ENCODE measurements around the gene HSPA1L.
"Not testable (repeated sequence)": the region's sequence is repeated elsewhere in the genome, so short reads cannot be mapped to it uniquely, and the experiment has no call there.

HSPA1L gene

GRCh38 chr6:31834367-31835250, 19.5 kb upstream of the HSPA1L start:
- Histone ChIP-seq H3K9me3 (ENCODE audit: control insufficient read depth, insufficient read depth, low read length) (no peaks in the 10 kb centered on the region), H3K36me3 (ENCODE audit: control insufficient read depth, insufficient read depth, low read length) (peaks cover 39% of the 10 kb centered on the region), H3K27me3 (ENCODE audit: control insufficient read depth, insufficient read depth, low read length) (no peaks in the 10 kb centered on the region), H3K9ac (ENCODE audit: low read depth, low read length) (peak overlapping the region; percentile 99), H3K4me3 (ENCODE audit: low read depth, low read length) (peak overlapping the region; percentile 99), H3K4me1 (ENCODE audit: control insufficient read depth, insufficient read depth, low read length) (no peaks in the 10 kb centered on the region)

- H3K4me1 ChIP-seq (ENCODE audit: control insufficient read depth, insufficient read depth, low read length) = no peaks in the 10 kb centered on the region
- no peak overlapping the region for H3K9ac ChIP-seq (ENCODE audit: low read depth, low read length)
- H3K36me3 ChIP-seq (ENCODE audit: control insufficient read depth, insufficient read depth, low read length) = peaks cover 10% of the 10 kb centered on the region
- no peaks in the 10 kb centered on the region for H3K9me3 ChIP-seq (ENCODE audit: control insufficient read depth, insufficient read depth, low read length)
- H3K27me3 ChIP-seq (ENCODE audit: control insufficient read depth, insufficient read depth, low read length) = no peaks in the 10 kb centered on the region
- H3K4me3 ChIP-seq (ENCODE audit: low read depth, low read length) = peak overlapping the region; percentile 53
Observed at GRCh38 chr6:31831350-31832215, 16.5 kb upstream of the HSPA1L start.

DNA sequence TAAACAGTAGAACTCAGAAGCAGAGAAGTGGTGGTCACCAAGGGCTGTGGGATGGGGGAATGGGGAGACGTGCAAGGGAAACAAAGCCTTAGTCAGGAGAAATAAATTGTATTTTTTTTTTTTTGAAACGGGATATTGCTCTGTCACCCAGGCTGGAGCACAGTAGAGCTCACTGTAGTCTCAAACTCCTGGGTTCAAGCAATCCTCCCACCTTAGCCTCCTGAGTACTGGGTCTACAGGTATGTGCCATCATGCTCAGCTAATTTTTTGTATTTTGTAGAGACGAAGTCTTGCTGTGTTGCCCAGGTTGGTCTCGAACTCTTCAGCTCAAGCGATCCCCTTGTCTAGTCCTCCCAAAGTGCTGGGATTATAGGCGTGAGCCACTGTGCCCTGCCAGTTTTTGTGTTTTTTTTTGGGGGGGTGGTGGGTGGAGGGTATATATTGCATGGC, 15.8 kb upstream of the HSPA1L start:
- Histone ChIP-seq H3K9ac (ENCODE audit: low read depth, low read length) (no peak overlapping the region), H3K4me3 (ENCODE audit: low read depth, low read length) (peak overlapping the region; percentile 53), H3K36me3 (ENCODE audit: control insufficient read depth, insufficient read depth, low read length) (peaks cover 5% of the 10 kb centered on the region), H3K27me3 (ENCODE audit: control insufficient read depth, insufficient read depth, low read length) (no peaks in the 10 kb centered on the region), H3K9me3 (ENCODE audit: control insufficient read depth, insufficient read depth, low read length) (no peaks in the 10 kb centered on the region), H3K4me1 (ENCODE audit: control insufficient read depth, insufficient read depth, low read length) (no peaks in the 10 kb centered on the region)

GRCh38 chr6:31829633-31830283, 14.7 kb upstream of the HSPA1L start:
- no peaks in the 10 kb centered on the region for H3K9me3 ChIP-seq (ENCODE audit: control insufficient read depth, insufficient read depth, low read length)
- no peaks in the 10 kb centered on the region for H3K27me3 ChIP-seq (ENCODE audit: control insufficient read depth, insufficient read depth, low read length)
- no peaks in the 10 kb centered on the region for H3K36me3 ChIP-seq (ENCODE audit: control insufficient read depth, insufficient read depth, low read length)
- H3K4me3 ChIP-seq (ENCODE audit: low read depth, low read length) = peak overlapping the region; percentile 53
- no peak overlapping the region for H3K9ac ChIP-seq (ENCODE audit: low read depth, low read length)
- H3K4me1 ChIP-seq (ENCODE audit: control insufficient read depth, insufficient read depth, low read length) = no peaks in the 10 kb centered on the region

DNA sequence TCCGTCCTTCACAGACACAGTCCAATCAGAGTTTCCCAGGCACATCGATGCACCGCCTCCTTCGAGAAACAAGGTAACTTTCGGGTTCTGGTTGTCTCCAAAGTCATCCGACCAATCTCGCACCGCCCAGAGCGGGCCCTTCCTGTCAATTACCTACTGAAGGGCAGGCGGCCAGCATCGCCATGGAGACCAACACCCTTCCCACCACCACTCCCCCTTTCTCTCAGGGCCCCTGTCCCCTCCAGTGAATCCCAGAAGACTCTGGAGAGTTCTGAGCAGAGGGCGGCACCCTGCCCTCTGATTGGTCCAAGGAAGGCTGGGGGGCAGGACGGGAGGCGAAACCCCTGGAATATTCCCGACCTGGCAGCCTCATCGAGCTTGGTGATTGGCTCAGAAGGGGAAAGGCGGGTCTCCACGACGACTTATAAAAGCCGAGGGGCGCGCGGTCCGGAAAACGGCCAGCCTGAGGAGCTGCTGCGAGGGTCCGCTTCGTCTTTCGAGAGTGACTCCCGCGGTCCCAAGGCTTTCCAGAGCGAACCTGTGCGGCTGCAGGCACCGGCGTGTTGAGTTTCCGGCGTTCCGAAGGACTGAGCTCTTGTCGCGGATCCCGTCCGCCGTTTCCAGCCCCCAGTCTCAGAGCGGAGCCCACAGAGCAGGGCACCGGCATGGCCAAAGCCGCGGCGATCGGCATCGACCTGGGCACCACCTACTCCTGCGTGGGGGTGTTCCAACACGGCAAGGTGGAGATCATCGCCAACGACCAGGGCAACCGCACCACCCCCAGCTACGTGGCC, 12.4 kb upstream of the HSPA1L start, which contains the start of gene HSPA1B:
HSPA1B (plus strand) TSS at position 453 of the 794 bp plus-strand sequence; CDS start at position 666, 213 bp downstream.
- Histone ChIP-seq H3K9ac (ENCODE audit: low read depth, low read length) (peak within 1 kb of the TSS; percentile 49), H3K9me3 (ENCODE audit: control insufficient read depth, insufficient read depth, low read length) (no peaks in the 10 kb centered on the region), H3K36me3 (ENCODE audit: control insufficient read depth, insufficient read depth, low read length) (no peaks in the 10 kb centered on the region), H3K27me3 (ENCODE audit: control insufficient read depth, insufficient read depth, low read length) (no peaks in the 10 kb centered on the region), H3K4me3 (ENCODE audit: low read depth, low read length) (peak within 1 kb of the TSS; percentile 78), H3K4me1 (ENCODE audit: control insufficient read depth, insufficient read depth, low read length) (peaks cover 3% of the 10 kb centered on the region)

GRCh38 chr6:31826793-31827285, 11.8 kb upstream of the HSPA1L start:
- H3K9ac ChIP-seq (ENCODE audit: low read depth, low read length) = peak overlapping the region; percentile 38
- no peaks in the 10 kb centered on the region for H3K9me3 ChIP-seq (ENCODE audit: control insufficient read depth, insufficient read depth, low read length)
- peak overlapping the region; percentile 68 for H3K4me3 ChIP-seq (ENCODE audit: low read depth, low read length)
- H3K36me3 ChIP-seq (ENCODE audit: control insufficient read depth, insufficient read depth, low read length) = no peaks in the 10 kb centered on the region
- H3K27me3 ChIP-seq (ENCODE audit: control insufficient read depth, insufficient read depth, low read length) = no peaks in the 10 kb centered on the region
- H3K4me1 ChIP-seq (ENCODE audit: control insufficient read depth, insufficient read depth, low read length) = peaks cover 4% of the 10 kb centered on the region

DNA sequence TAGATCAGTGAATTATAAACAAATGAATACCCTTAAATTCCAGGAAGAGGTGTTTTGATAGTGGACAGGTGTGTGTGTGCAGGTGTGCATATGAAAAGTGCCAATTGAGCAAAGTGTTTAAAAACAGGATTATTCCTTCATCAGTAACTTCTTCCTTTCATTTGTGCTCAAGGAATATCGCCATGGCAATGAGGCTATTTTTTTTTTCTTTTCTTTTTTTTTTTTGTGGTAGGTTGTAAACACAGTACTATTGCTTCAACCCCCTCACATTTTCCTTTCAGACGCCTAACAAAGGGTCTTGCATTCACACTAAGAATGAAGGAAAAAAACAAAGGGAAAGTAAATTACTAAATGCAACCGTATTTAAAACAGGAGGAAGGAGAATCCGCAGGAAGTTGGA, 10.5 kb upstream of the HSPA1L start:
- no peak overlapping the region for H3K4me3 ChIP-seq (ENCODE audit: low read depth, low read length)
- H3K9me3 ChIP-seq (ENCODE audit: control insufficient read depth, insufficient read depth, low read length) = no peaks in the 10 kb centered on the region
- H3K9ac ChIP-seq (ENCODE audit: low read depth, low read length) = no peak overlapping the region
- H3K36me3 ChIP-seq (ENCODE audit: control insufficient read depth, insufficient read depth, low read length) = no peaks in the 10 kb centered on the region
- H3K4me1 ChIP-seq (ENCODE audit: control insufficient read depth, insufficient read depth, low read length) = peaks cover 4% of the 10 kb centered on the region
- H3K27me3 ChIP-seq (ENCODE audit: control insufficient read depth, insufficient read depth, low read length) = no peaks in the 10 kb centered on the region

DNA sequence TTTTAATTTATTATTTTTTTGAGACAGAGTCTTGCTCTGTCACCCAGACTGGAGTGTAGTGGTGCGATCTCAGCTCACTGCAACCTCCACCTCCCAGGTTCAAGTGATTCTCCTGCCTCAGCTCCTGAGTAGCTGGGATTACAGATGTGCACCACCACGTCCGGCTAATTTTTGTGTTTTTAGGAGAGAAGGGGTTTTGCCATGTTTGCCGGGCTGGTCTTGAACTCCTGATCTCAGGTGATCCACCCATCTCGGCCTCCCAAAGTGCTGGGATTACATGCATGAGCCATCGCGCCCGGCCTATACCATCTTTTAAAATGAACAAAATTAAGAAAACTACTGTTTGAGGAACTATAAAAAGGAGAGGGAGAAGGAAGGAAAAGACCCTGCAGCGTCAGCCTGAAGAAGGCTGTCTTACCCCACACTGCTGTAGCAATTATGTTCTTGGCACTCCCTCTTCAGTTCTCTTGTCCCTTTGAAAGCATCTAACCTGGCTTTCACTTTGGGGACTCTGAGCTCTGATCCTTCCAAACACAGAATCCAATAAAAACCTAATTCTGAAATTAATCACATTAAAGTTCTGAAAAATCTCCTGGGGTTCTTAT, 8.6 kb upstream of the HSPA1L start:
- H3K4me1 ChIP-seq (ENCODE audit: control insufficient read depth, insufficient read depth, low read length); H3K27me3 ChIP-seq (ENCODE audit: control insufficient read depth, insufficient read depth, low read length); H3K4me3 ChIP-seq (ENCODE audit: low read depth, low read length); H3K9me3 ChIP-seq (ENCODE audit: control insufficient read depth, insufficient read depth, low read length); H3K9ac ChIP-seq (ENCODE audit: low read depth, low read length); H3K36me3 ChIP-seq (ENCODE audit: control insufficient read depth, insufficient read depth, low read length): not testable (repeated sequence)

DNA sequence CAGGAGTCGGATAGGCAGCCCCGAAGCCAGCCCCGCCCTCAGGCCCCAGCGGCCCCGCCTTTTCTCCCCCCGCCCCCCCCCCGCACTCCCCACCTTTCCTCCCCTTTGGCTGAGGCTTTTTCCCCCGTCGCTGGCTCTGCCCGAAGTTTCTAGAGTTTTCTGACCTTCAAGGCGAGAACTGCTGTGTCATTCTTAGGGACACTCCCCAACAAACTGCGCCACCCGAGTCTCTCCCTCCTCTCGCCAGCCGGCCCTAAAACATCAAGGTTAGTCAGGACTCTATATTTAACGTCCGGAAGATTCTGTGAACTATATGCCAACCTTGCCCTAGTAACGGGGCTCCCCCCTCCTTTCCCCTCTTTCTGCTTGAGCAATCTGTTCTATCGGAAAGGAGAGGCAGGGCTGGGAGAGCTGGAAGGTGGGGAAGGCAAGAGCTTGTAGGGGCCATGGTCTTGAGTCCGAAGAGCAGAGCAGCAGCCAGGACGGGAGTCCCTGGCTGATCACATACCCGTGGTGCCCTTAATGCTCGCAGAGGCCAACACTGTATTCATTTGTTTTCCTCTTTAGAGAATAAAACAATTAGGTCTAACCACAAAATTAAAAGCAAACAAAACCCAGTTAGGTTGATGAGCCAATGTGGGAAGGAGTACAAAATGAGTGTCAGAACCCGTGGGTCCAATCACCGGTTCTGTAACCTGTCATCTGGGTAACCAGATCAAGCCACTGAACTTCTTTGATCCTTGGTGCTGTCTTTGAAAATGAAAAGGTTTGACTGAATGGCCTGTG, 7.1 kb upstream of the HSPA1L start:
- Histone ChIP-seq H3K36me3 (ENCODE audit: control insufficient read depth, insufficient read depth, low read length) (no peaks in the 10 kb centered on the region), H3K9ac (ENCODE audit: low read depth, low read length) (peak overlapping the region; percentile 79), H3K4me1 (ENCODE audit: control insufficient read depth, insufficient read depth, low read length) (peaks cover 4% of the 10 kb centered on the region), H3K9me3 (ENCODE audit: control insufficient read depth, insufficient read depth, low read length) (no peaks in the 10 kb centered on the region), H3K4me3 (ENCODE audit: low read depth, low read length) (peak overlapping the region; percentile 77), H3K27me3 (ENCODE audit: control insufficient read depth, insufficient read depth, low read length) (no peaks in the 10 kb centered on the region)

Measured in iPS-15b (cell line).